Dendritic cell treated with granulocyte-macrophage colony-stimulating factor and Interleukin-4, amounts not matched to agents 40 ng/mL and 50 ng/mL, for 4 days (primary cell): ENCODE data around the gene SLC15A1.

ENCODE experiments used
- H3K27ac Mint-ChIP-seq: one replicate; pipeline ENCODE4 v1.8.0; 2022; ENCODE audit warnings: mild to moderate bottlenecking, mixed read lengths
- H3K27me3 Mint-ChIP-seq: one replicate; pipeline ENCODE4 v1.8.0; 2022; ENCODE audit warnings: mild to moderate bottlenecking, mixed read lengths
- H3K36me3 Mint-ChIP-seq: one replicate; pipeline ENCODE4 v1.8.0; 2022; ENCODE audit warnings: low read depth, mixed read lengths
- H3K4me1 Mint-ChIP-seq: one replicate; pipeline ENCODE4 v1.8.0; 2022; ENCODE audit warnings: low read depth, mixed read lengths
- H3K4me3 Mint-ChIP-seq: one replicate; pipeline ENCODE4 v1.8.0; 2022; ENCODE audit warnings: mild to moderate bottlenecking, moderate library complexity, mixed read lengths
- H3K9me3 Mint-ChIP-seq: one replicate; pipeline ENCODE4 v1.8.0; 2022; ENCODE audit warnings: mixed read lengths
- intact Hi-C: fragments of 100-400 bp; cut with micrococcal nuclease; formaldehyde crosslinking; loops from one replicate; pipeline ENCODE4 v1.15.0; 2022

Gene SLC15A1, protein sequence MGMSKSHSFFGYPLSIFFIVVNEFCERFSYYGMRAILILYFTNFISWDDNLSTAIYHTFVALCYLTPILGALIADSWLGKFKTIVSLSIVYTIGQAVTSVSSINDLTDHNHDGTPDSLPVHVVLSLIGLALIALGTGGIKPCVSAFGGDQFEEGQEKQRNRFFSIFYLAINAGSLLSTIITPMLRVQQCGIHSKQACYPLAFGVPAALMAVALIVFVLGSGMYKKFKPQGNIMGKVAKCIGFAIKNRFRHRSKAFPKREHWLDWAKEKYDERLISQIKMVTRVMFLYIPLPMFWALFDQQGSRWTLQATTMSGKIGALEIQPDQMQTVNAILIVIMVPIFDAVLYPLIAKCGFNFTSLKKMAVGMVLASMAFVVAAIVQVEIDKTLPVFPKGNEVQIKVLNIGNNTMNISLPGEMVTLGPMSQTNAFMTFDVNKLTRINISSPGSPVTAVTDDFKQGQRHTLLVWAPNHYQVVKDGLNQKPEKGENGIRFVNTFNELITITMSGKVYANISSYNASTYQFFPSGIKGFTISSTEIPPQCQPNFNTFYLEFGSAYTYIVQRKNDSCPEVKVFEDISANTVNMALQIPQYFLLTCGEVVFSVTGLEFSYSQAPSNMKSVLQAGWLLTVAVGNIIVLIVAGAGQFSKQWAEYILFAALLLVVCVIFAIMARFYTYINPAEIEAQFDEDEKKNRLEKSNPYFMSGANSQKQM

DNA sequence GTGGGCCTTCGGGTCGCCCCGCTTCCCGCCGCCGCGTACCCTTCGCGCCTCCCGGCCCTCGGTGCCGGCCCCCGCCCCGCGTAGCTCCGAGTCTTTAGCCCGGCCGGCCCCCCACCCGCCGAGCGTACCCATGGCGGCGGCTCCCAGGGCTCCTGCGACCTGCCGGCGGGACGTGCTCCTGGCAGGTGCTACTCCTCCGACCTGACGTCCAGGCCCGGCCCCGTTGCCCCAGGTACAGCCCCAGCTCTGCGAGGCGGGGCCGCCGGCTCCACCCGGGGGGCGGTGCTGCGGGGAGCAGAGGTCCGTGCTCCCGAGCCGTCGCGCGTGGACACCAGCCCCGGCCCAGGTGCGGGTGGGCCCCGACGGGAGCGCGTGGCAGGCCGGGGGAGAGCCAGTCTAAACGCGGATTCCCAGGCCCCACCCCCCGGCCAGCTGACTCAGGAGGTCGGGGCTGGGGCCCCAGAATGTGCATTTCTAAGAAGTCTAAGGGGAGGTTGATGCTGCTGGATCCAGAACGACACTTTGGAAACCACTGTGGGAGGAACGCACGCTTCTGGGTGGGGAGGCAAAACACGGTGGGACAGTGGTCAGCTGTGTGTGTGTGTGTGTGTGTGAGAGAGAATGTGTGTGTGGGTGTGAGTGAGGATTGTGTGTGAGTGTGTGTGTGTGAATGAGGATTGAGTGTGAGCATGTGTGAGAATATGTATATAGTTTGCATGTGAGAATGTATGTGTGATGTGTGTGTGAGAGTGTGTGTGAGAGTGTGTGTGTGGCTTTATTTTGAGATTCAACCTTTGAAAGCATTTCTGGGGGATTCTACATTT lies at the start of gene SLC15A1:
Gene SLC15A1 (minus strand): TSS at position 206 of the 824 bp plus-strand sequence. CDS start 74 bp downstream, at position 132.
- no peaks in the 10 kb centered on the region for H3K4me1 Mint-ChIP-seq
- H3K9me3 Mint-ChIP-seq = peaks cover 9% of the 10 kb centered on the region
- no peak within 1 kb of the TSS for H3K27ac Mint-ChIP-seq
- H3K27me3 Mint-ChIP-seq = peaks cover 55% of the 10 kb centered on the region
- no peaks in the 10 kb centered on the region for H3K36me3 Mint-ChIP-seq
- no peak within 1 kb of the TSS for H3K4me3 Mint-ChIP-seq
- intact Hi-C loops = no loop called here

DNA sequence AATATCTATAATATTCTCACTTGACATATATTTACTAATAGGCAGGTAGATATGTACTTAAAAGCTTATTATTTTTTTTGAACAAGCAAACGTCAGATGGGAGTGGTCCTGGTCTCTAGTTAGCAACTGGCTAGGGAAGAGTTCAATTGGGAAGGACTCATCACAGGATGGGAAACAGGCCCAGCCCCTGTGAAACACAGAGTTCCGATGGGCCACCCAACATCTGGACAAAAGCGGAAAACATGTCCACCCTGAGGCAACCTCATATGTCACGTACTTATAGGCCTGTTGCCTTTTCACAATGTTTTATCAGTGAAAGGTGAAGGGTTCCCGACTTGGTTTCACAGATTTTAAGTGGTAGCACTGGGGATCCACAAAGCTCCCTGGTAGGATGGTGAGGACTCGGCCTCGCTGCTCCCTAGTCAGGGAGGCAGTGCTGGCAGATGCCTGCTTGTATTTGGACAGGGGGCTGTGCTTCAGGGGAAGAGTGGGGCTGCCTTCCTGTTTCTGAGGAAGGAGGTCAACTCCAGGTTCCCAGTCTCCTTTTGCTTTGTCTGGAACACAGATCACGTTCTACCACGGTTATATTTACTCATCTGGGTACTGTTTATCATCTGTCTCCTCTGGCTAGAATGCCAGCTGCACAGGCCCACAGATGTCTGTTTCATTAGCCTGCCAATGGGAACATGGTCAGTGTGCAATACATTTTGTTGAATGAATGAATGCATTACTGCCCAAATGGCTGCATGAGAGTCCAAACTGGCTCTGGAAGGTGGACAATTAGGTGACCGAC lies 49.4 kb upstream of the SLC15A1 start:
- H3K9me3 Mint-ChIP-seq = no peaks in the 10 kb centered on the region
- no peak overlapping the region for H3K27ac Mint-ChIP-seq
- intact Hi-C loops = no loop called here
- no peaks in the 10 kb centered on the region for H3K27me3 Mint-ChIP-seq
- H3K4me1 Mint-ChIP-seq = no peaks in the 10 kb centered on the region
- H3K36me3 Mint-ChIP-seq = no peaks in the 10 kb centered on the region
- H3K4me3 Mint-ChIP-seq = no peak overlapping the region

DNA sequence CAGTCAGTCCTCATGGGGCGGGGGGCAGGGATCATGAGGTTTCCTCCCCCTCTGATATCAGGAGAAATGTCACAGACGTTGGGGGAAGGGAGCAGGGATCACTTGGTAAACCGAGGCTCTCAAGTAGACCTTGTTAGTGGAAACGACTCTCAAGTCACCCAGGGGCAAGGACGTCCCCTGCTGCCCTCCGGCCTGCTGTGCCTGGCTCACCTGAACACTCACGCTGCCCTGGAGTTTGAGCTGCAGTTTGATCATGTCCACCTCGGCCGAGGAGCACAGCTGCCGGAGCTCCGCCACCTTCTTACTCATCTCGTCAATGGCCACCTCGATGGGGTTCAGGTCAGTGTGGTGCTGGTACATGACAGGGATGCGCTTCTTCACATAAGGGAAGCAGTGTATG lies 47.6 kb upstream of the SLC15A1 start:
- Mint-ChIP-seq H3K9me3 (no peaks in the 10 kb centered on the region), H3K4me1 (no peaks in the 10 kb centered on the region), H3K27me3 (no peaks in the 10 kb centered on the region), H3K4me3 (no peak overlapping the region), H3K27ac (no peak overlapping the region), H3K36me3 (no peaks in the 10 kb centered on the region)
- intact Hi-C loops = no loop called here

DNA sequence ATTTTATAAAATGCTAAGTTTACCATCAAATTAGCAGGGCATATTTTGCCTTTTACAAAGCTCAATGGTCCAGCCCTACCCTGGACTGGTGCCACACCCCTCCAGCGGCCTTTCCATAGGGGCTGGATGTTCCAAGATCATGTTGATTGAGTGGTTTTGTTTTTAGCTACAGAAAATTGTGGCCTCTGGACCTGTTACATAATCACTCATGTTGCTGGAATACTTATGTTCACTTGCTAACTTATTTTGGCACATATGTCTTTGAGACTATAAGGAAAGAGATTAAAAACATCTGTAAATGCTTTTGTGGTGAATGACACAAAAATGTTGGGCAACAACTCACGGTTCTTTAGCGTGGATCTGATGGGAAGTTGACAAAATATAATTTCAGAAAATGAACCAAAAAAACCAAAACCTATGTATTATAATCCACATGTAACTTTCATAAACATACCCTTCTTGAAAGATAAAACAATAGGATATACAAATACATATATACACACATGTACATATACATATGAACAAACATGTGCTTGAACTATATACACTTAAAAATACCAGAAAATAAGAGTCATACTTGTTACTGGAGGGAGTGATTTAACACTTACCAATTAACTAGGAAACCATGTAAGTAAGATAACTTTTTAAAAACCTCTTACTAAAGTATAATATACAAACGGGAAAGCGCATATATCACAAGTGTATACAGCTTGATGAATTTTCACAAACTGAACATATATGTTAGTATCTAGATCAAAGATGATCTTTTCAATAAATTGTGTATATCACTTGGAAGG lies 46.6 kb upstream of the SLC15A1 start:
- H3K36me3 Mint-ChIP-seq = no peaks in the 10 kb centered on the region
- H3K9me3 Mint-ChIP-seq = no peaks in the 10 kb centered on the region
- no peaks in the 10 kb centered on the region for H3K27me3 Mint-ChIP-seq
- no peaks in the 10 kb centered on the region for H3K4me1 Mint-ChIP-seq
- no peak overlapping the region for H3K4me3 Mint-ChIP-seq
- no peak overlapping the region for H3K27ac Mint-ChIP-seq
- intact Hi-C loops = no loop called here

DNA sequence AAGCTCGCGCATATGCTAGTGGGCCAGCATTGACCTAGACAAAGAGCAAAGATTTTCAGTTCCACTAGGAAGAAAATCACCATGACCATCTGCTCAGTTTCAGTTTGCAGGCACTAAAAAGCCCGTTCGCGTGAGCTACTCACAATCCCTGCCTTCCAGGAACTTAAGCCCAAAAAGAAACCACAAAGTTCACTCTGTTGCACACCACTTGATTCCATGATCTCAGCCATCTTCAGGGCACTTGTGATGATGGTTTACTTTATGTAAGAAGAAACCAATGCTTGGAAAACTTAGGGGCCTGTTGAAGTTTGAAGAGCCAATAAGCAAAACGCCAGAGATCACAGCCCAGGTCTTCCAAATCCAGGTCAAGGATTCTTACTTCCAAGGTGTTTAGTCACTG lies 45.0 kb upstream of the SLC15A1 start:
- intact Hi-C loops = no loop called here
- Mint-ChIP-seq H3K36me3 (no peaks in the 10 kb centered on the region), H3K9me3 (no peaks in the 10 kb centered on the region), H3K27me3 (no peaks in the 10 kb centered on the region), H3K4me1 (no peaks in the 10 kb centered on the region), H3K4me3 (no peak overlapping the region), H3K27ac (no peak overlapping the region)

DNA sequence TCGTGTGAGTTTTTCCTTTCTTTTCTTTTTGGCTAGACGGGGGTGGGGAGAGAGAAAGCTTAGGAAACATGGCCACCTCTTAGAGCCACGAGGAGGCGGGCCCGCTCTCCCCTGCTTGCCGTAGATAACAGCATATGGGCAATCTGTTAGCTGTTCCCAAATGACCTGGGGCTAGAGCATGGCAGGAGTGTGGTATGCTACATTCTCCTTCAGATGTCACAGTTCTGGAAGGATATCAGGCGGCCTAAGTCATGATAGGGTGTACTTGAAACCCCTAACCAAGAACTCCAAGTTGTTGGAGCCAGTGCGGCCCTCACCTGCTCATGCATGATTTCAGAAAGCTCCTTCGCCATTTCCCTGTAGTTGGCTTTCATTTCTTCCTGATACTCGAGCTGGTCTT lies 44.3 kb upstream of the SLC15A1 start:
- H3K9me3 Mint-ChIP-seq = no peaks in the 10 kb centered on the region
- H3K4me3 Mint-ChIP-seq = no peak overlapping the region
- no peaks in the 10 kb centered on the region for H3K4me1 Mint-ChIP-seq
- no peaks in the 10 kb centered on the region for H3K36me3 Mint-ChIP-seq
- no peak overlapping the region for H3K27ac Mint-ChIP-seq
- no peaks in the 10 kb centered on the region for H3K27me3 Mint-ChIP-seq
- intact Hi-C loops = no loop called here

DNA sequence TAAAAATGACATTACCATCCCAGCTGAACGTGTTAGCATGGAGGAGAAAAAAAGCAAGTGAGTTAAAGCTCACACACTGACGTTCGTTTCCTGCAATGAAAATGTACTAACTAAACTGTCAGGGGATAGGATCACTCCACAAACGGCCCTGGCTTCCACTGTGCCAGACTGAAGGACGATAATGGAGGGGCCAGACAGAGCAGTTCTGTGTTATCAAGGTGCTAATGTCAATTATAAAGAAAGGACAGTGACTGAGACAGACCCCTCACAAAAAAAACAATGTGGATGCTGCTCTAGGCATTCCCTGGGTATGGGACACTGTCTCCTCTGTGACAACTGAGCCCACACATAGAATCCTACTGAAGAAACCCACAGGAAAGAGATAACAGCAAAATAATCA lies 43.7 kb upstream of the SLC15A1 start:
- H3K9me3 Mint-ChIP-seq = no peaks in the 10 kb centered on the region
- no peaks in the 10 kb centered on the region for H3K4me1 Mint-ChIP-seq
- H3K27ac Mint-ChIP-seq = no peak overlapping the region
- H3K27me3 Mint-ChIP-seq = no peaks in the 10 kb centered on the region
- no peak overlapping the region for H3K4me3 Mint-ChIP-seq
- intact Hi-C loops = no loop called here
- H3K36me3 Mint-ChIP-seq = no peaks in the 10 kb centered on the region

DNA sequence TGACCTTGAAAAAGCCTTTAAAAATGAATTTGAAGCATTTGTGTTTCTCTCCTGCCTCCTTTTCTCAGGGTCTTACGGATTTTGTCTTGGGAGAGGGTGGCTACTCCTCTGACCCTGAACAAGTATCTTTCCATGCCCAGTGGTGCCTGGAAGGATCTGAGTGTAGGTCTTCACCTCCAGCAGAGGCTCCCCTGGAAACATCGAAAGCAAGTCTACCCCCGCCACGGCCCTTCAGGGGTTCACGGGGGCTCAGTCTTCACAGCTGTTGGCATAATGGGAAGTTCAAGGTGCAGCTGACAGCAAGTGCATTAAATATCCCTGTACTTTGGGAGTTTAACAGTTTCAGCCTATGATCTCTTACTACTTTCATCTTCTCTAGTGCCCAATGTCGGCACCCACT lies 42.7 kb upstream of the SLC15A1 start:
- H3K27ac Mint-ChIP-seq = no peak overlapping the region

DNA sequence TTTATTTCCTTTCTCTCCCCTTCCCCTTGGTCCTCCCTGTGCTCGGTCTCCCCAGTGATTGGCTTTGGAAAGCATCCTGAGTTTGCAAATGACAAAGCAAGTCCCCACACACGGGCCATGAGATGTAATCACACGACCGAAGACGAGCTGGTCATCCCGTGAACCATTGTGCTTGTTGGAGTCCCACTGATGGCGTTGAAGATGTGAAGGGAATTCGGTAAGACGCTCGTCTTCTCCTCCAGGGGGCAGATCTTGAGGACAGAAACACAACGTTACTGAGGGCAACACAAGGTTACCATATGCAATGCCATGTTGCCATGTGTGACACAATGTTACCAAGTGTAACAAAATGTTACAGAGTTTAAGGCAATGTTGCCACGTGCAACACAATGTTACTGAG lies 42.0 kb upstream of the SLC15A1 start:
- Mint-ChIP-seq H3K9me3 (no peaks in the 10 kb centered on the region), H3K36me3 (no peaks in the 10 kb centered on the region), H3K4me3 (no peak overlapping the region), H3K27me3 (no peaks in the 10 kb centered on the region), H3K27ac (no peak overlapping the region), H3K4me1 (no peaks in the 10 kb centered on the region)
- intact Hi-C loops = no loop called here

More for the DNA sequence above, 42.7 kb upstream of the SLC15A1 start:
- Mint-ChIP-seq H3K4me1 (no peaks in the 10 kb centered on the region), H3K27me3 (no peaks in the 10 kb centered on the region), H3K36me3 (no peaks in the 10 kb centered on the region), H3K4me3 (no peak overlapping the region), H3K9me3 (no peaks in the 10 kb centered on the region)
- intact Hi-C loops = no loop called here

DNA sequence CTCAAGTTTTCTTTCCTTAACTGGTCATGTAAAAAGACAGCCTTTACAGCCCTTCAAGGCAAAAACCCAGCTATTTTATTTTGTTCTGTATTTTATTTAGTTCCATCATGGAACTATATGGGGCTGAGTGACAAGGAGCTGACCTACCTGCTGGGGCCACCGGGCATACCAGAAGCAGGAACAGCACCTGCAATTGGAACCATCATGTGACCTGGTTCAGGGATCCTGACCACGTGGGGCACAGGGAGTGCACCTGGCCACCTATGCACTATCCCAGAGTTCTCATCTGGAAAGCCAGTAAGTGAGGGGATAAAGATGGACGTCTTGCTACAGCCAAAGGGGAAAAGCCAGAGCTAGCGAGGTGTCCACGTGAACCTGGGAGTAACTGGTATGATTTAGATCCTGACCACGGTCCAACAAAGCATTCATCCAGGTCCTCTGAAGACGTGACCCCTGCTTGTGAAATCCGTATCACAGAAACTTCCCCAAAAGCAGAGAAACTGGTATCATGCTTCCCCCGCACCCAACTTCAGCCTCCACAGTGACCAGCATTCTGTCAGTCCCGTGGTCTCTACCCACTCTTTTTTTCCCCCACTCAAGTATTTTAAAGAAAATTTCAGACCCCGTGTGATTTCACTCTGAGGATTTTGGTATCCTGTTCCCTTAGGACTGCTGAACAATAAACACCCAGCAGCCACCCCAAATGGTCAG lies 40.5 kb upstream of the SLC15A1 start:
- no peak overlapping the region for H3K27ac Mint-ChIP-seq
- no peaks in the 10 kb centered on the region for H3K36me3 Mint-ChIP-seq
- H3K9me3 Mint-ChIP-seq = no peaks in the 10 kb centered on the region
- no peak overlapping the region for H3K4me3 Mint-ChIP-seq
- no peaks in the 10 kb centered on the region for H3K4me1 Mint-ChIP-seq
- H3K27me3 Mint-ChIP-seq = no peaks in the 10 kb centered on the region
- intact Hi-C loops = no loop called here

DNA sequence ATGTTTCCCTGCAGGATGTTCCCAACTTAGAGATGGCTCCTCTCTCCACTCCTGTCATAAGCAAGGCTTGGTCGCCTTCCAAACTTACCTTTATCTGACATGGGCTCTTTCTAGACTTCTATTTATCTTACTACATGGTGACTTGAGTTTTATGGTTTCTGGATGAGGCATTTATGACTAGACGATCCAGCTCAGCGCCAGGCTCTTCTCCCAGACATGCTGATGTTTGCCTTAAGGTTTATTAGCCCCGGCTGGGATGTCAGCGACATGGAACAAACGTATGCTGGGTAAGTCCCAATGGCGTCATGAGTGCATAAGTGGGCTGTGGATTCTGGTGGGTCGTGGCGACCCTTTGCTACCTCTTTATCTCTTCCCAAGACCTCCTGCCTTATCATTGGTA lies 39.8 kb upstream of the SLC15A1 start:
- Mint-ChIP-seq H3K27me3 (peaks cover 3% of the 10 kb centered on the region), H3K4me3 (no peak overlapping the region), H3K27ac (no peak overlapping the region), H3K9me3 (no peaks in the 10 kb centered on the region), H3K36me3 (no peaks in the 10 kb centered on the region), H3K4me1 (no peaks in the 10 kb centered on the region)
- intact Hi-C loops = no loop called here

DNA sequence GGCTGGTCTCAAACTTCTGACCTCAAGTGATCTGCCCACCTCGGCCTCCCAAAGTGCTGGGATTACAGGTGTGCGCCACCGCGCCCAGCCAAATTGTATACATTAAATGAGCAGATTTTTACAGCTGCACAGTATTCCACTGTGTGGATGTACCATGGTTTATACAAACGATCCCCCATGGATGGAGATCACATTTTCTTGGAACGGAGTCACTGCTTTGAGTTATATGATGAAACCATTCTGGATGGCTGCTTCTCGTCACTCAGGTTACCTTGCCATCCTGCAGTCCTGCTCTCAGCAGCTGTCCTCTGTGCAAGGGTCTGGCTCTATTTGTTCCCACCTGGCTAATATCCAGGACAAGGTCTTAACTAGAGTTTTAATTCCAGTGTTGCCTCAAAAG lies 39.1 kb upstream of the SLC15A1 start:
- Mint-ChIP-seq H3K27me3 (peaks cover 4% of the 10 kb centered on the region), H3K27ac (no peak overlapping the region), H3K4me1 (no peaks in the 10 kb centered on the region), H3K4me3 (no peak overlapping the region), H3K9me3 (no peaks in the 10 kb centered on the region), H3K36me3 (no peaks in the 10 kb centered on the region)
- intact Hi-C loops = no loop called here
